Inflammatory macrophage treated with lipopolysaccharide for 4 hours (primary cell): ENCODE measurements around the gene LOXL1.

Source experiments
- DNase-seq: peaks from one replicate; pipeline ENCODE4 v3.0.0-alpha.2; 2020

The LOXL1 gene, protein sequence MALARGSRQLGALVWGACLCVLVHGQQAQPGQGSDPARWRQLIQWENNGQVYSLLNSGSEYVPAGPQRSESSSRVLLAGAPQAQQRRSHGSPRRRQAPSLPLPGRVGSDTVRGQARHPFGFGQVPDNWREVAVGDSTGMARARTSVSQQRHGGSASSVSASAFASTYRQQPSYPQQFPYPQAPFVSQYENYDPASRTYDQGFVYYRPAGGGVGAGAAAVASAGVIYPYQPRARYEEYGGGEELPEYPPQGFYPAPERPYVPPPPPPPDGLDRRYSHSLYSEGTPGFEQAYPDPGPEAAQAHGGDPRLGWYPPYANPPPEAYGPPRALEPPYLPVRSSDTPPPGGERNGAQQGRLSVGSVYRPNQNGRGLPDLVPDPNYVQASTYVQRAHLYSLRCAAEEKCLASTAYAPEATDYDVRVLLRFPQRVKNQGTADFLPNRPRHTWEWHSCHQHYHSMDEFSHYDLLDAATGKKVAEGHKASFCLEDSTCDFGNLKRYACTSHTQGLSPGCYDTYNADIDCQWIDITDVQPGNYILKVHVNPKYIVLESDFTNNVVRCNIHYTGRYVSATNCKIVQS

DNA sequence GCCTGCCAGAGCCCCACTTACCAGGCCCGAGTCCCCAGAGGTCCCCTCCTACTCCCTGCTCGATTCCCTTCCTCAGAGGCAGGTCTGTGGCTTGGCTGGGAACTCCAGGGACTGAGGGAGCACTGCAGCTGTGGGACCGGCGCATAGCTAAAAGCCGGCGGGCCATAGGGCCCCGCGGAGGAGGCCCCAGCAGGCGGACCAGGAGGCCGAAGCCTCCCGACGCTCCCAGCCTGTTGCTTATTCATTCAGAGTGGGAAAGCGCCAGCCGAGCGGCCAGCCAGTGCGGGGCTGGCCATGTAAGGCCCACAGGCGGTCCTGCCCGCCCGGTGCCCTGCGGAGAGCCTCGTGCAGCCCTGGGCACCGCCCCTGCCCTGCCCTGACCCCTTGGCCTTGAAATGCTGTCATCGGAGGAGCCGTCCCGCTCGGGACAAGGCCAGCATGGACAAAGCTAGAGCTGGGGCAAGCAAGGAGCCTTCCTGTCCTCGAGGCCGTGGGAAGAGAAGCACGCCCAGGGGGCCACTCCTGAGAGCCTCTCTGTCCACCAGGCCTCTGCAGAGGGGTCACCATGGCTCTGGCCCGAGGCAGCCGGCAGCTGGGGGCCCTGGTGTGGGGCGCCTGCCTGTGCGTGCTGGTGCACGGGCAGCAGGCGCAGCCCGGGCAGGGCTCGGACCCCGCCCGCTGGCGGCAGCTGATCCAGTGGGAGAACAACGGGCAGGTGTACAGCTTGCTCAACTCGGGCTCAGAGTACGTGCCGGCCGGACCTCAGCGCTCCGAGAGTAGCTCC lies at the start of gene LOXL1:
LOXL1 (plus strand) TSS at position 244 of the 784 bp plus-strand sequence; CDS start at position 566, 322 bp downstream.
- peak; percentile 21 for DNase-seq

DNA sequence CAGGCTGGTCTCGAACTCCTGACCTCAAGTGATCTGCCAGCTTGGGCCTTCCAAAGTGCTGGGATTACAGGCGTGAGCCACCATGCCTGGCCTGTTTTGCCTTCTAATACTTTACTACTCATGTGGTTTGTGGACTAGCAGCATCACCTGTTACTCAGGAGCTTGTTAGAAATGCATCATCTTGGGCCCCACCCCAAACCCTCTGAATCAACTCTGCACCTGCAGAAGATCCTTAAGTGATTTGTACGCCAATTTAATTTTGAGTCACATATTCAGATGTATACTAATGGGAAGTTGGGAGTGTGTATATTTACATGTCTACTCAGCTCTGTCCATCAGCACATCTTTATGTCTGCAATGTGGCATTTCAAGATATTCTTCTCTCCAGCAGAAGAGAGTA lies 46.8 kb upstream of the LOXL1 start:
- DNase-seq = no peak

DNA sequence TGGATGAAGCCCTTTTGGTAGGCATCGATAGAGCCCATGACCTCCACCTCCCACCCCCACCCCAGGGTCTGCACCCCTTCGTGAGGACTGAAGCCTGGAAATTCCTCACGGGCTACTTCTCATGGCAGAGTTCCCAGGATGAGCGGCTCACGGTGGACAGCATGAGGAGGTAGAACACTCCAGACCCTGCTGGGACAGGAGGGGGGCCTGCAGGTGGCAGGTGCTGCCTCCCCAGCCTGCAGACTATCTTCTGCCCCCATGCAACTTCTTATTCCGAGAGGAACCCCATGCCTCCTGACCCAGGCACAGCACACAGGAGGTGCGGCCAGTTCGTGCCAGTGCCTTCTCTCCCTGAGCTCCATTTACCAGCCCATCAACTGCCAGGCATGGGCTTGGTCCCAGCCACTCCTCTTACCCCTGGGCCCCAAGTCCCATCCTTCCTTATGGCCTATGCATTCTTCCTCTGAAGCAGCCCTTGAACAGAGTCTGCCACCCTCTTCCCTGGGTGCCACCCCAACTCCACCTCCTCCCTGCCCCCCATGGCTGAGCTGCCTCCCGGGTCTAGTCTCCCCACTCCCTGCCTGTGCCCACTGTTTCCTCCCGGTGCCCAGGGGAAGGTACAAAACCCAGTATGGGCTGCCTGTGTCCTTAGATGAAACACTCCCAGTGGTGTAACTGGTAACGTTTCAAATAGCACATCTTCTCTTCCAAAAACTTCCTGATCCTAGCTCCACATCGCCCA lies 44.5 kb upstream of the LOXL1 start:
- DNase-seq = no peak

DNA sequence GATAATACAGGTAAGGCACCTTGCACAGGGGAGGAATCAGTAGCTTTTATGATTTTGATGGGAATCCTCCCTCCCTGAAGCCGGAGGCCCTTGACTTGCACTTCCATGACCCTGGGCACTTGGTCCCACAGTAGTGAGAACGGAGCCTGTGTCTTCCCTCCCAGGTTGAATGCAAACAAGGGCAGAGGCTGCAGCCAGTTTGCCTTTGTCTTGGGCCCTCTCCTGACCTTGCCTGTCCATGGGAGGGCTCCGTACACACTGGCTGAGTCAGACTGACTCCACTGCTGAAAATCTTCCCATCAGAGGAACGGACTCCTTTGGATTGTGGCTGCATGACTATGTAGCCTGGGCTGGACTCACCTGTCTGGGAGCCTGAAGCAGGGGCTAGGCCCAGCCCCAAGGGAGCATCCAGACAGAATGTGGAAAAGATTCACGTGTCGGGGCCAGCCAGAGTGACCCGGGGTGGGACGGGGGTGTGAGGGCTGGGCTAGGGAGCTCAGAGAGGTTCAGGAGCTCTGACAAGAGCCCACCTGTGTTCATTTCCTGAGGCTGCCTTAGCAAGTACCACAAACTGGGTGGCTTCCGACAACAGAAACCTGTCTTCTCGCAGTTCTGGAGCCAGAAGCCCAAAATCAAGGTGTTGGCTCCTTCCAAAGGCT lies 43.4 kb upstream of the LOXL1 start:
- no peak for DNase-seq

DNA sequence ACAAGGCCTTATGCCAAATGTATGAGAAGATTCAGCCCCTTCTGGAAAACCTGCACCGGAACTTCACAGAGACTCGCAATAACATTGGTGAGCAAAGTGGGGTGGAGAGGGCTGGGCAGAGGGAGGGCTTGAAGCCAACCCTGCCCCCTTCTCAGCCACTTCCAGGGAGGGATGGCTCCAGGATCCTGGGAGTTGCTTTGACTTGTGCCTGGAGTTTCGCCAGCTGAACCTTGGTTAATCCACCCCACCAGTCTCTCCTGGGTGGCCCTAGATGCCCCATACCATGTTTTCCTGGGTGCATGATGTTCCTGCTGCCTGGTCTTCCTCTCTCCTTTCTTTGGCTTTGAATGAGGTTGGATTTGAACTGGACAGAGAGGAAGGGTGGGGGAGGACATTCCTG lies 42.1 kb upstream of the LOXL1 start:
- DNase-seq = no peak

DNA sequence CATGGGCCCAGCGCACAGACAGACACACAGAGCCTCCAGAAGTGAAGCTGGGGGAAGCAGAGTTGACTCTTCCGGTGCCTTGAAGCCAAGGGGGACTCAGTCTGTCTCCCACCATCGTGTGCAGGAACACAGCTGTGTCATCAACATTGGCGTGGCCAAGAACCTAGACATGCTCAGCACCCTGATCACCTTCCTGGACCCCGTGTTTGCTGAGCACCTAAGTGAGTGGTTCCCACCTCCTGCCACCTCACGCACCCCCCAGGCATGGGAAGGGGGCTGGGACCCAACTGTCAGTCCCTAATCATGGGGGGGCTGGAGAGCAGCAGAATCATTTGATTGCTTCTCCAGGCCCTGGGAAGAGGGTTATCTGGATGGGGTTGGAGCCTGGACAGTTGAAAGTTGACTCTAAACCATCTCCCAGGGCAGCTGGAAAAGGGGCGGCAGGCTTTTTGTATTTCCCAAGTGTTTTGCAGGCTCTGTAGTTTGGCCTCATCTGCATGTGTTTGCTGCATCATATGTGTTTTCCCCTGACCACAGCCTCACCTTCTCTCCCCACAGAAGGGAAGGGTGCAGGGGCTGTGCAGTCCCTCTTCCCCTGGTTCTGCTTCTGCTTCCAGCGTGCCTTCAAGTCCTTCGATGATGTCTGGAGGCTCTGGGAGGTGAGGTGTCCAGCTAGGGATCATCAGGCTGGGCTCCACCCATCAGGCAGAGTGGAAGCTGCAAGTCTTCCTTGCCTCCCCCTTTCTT lies 40.1 kb upstream of the LOXL1 start:
- no peak for DNase-seq

DNA sequence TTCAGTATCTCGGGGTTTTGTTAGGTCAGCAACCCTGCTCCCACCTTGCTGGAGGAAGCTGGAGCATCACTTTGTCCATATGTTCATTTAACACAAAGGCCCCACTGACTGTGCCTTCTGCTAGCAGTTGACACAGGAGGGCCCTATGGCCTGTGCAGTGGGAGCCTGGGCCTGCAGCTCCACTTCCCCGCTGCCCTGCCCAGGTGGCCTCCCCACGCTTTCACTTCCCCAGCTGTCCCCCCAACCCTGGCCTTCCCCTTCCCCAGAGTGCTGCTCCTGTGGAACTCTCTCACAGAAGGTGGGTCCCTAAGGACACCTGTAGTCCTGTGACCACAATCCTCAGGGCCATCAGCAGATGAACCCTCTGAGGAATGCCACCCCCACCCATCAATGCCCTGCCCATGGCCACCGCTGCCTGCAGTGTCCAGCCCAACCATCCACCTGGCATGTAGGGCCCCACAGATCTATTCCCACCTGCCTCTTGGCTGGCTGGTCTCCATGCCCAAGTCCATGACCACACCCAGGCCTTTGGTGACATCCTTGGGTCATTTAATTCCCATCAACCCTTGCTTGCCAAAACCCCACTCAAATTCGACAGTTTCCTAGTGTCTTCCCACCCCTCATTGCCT lies 39.4 kb upstream of the LOXL1 start:
- DNase-seq = no peak

DNA sequence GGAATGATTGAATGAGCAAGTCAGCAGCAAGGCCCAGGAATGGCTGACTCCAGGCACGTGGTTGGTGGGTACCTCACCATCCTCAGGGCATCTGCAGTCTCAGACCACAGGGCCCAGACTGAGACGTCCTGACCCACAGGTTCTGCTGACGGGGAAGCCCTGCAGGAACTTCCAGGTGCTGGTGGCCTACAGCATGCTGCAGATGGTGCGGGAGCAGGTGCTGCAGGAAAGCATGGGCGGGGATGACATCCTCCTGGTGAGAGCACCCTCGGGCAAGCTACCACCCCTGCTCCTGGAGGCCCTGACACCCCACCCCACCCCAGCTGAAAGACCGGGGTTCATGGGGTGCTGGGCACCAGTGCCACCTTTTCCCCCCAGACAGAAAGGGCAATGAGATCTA lies 38.8 kb upstream of the LOXL1 start:
- DNase-seq = no peak

DNA sequence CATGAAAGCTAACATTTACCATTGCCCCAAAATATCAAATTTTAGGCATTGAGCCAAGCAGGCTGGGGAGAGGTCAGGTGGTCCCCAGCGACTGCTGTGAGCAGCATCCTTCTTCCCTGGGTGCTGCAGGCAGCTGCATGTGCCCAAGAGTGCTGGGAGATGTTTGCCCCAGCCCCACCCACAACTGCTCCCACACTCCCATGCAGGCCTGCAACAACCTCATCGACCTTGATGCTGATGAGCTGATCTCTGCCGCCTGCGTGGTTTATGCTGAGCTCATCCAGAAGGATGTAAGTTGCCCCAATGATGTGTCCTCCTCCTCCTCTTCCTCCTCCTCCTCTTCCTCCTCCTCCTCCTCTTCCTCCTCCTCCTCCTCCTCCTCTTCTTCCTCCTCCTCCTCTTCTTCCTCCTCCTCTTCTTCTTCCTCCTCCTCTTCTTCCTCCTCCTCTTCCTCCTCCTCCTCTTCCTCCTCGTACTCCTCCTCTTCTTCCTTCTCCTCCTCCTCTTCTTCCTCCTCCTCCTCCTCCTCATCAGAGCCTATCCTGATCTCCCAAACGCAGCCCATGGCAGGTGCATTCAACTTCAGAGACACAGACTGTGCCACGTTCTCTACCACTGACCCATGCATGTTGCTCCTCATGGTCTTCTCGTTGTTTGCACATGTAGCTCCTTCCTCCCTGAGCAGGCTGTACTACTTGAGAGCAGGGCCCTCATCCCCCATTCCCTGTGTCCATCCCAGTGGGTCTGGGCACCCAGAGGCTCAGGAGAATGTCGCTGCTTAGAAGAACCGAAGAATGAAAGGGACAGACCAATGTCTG lies 37.8 kb upstream of the LOXL1 start:
- DNase-seq = no peak

DNA sequence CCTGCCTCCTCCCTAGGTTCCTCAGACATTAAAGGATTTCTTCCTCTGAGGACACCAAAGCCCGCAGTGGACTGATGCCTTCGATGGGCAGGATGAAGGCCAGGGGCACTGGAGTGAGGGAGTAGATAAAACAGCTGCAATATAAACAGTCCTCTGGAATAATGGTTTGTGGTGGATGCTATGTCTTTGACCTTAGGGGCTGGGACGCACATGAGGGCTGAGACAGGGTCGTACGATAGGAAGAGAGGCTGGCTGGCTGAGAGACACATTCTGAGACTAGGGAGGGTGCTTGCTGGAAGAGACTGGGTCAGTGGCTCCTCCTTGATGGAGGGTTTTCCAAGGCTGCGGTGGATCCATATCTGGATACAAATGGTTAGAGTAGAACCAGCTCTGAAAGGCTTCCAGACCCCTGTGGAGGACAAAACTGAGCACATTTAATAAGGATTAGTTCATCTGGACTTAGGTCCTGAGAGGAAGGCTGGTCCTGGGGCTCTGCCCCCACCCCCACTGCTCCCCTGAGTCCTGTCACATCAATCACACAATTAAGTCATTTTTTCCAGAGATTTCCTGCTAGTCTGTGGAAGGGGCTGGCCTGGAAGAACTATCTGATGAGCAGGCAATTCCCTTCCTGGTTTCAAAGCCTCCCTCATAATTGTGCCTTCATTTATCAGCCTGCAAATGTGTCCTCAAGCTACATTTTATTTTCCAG lies 37.1 kb upstream of the LOXL1 start:
- no peak for DNase-seq

DNA sequence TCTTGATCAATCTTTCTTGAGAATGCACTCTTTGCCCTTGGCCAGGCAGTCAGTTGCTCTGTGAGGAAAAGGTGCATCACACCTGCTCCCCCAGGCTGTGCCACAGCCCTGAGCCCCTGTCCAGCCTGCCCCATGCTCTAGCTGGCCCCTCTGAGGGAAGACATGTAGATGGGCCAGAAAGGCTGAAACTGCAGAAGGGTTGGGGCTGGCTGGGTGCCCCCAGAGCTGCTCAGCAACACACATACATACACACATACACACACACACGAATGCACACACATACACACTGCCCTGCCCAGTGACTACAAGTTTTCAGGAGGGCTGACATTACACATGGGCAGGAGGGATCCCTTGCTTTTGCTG lies 36.5 kb upstream of the LOXL1 start:
- DNase-seq = no peak

DNA sequence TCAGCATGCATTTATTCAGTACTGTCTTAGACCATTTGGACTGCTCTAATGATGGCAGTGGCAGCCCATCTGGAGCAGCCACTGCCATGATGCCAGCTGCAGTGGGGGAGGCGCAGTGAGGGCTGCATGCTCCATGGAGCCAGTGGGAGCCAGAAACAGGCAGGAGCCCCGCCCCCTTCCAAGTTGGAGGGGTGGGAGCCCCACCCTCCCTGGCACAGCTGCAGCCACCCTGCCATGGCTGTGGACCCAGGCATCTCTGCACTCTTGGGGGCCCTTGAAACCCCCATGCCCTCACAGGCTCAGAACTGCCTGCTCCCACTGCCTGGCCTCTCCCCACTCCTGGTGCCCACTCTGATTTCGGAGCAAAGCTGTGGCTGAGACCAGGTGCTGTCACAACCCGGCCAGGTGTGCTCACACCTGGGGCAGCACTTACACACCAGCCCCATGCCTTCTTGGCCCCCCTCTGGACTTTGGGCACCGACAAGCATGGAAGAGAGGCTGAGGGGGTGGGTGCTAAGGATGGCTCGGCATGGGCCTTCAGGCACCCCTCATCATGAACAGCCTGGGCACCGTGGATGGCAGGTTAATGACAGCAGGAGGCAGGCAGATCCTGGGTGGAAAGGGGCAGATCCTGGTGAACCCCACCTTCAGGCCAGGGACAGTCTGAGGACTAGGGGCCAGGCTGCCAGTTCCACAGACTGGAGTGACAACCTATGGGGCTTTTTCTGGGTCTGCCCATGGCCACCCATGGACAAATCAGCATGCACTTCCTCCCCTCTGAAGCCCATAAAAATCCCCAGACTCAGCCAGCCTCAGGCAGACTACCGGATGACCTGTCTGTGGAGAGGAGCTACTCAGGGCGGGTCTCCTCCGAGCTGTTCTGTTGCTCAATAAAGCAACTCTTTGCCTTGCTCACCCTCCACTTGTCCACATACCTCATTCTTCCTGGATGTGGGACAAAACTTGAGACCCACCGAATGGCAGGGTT lies 34.6 kb upstream of the LOXL1 start:
- DNase-seq = no peak

DNA sequence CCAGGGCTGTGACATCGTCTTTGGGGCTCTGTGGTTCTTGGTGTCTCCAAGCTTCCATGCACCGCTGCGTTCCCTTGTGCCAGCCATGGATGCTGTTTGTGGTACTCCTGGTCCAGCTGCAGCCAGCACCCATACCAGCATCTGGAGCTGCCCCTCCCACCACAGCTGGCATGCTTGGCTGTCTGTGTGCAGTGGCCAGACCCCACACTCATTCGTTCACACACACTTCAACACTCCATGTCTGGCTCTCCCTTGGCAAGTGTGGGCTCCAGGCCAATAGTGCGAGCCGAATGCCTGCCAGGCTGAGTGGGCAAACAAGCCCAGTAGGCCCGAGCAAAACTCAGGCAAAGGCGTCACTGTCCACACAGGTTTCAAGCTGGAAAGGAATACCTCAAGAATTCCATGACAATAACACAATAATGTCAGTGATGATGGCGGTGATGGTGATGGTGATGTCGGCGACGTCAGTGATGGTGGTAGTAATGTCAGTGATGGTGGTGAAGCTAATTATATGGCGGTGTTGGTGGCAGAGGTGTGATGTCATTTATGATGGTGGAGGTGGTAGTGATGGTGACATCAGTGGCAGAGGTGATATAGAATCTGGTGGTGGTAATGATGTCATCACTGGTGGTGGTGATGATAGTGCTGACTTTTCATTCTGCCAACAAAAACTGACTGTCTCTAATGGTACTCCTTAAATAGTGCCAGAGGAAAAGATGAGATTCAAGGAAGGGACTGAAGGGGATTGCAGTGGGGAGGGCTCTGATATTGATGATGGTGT lies 33.6 kb upstream of the LOXL1 start:
- no peak for DNase-seq

DNA sequence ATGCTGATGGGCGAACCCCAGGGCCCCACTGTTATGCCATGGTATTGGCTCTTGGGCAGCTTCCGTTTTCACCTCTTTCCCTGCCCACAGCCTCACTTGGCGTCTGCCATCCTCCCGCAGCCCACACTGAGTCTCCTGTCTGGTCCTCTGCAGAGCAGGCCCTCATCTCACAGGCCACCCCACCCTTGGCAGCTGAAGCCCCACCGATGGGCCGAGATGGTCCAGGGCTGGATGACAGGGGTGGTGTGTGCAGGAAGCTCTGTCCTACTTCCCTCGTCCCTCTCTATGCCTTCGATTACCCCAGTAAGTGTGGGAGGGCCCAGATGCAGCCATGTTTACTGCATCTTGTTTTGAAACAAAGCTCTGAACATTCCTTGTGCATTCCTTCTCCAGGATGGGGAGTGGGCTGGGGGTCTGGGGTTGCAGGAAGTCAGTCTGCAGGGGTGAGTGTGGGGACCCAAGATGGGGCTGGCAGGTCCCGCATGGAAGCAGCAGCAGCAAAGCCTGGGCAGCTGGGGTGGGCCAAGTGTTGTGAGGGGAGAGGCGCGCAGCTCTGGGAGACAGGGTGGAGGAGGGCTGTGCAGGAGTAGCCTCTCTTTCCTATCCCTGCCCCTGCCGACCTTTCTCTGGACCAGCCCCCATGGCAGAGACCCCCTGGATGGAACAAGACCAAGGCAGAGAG lies 32.0 kb upstream of the LOXL1 start:
- DNase-seq = no peak

DNA sequence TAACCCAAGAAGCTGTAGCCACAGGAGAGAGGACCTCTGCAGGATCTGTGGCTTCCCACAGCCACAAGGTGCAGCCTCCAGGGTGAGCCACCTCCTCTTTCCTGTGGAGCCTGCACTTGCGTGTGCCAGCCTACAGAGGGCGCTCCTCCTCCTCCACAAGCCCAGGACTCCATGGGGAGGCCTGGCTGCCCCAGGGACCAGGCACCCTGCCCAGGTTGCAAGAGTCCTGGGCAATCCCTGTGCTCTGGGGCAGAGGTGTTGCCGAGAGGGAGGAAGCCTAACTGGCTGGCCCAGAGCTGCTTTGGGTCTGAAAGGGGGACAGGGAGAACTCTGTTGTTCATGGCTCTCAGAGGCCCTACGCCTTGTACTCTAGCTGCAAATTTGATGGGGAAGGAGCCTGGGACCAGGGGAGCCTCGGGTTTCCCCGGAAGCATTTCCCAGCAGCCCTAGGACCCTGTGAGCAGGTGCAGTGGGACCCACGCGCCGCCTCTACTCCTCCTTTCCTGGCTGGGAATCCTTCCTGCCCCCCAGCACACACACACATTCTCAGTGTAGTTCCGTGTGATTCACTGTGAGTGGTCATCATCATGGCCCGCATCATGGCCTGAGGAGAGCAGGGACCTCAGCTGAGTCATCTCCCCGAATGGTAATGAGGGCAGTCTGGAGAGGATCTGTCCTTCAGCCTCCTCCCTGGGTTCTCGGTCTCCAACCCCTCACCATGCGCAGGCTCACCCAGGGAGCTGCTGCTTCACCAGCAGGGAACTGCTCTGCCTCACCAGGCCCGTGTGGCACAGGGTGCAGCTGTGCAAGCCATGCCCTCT lies 28.6 kb upstream of the LOXL1 start:
- peak; percentile 57 for DNase-seq
